HG02623 (cell line): ENCODE results near the gene CCR2.
"Not testable (repeated sequence)": the region's sequence is repeated elsewhere in the genome, so short reads cannot be mapped to it uniquely, and the experiment has no call there.

Experiments
- ATAC-seq: cut with Tn5 transposase; IDR thresholded peaks from one replicate; pipeline ENCODE4 v1.9.1; 2021; ENCODE audit warnings: moderate library complexity; ENCODE audit not compliant: unreplicated experiment

CCR2 gene

GRCh38 chr3:46353647-46354410 is at the start of gene CCR2:
CCR2 (plus strand) TSS chr3:46354111; CDS start chr3:46357528, 3,417 bp downstream.
- no peak for ATAC-seq

- ATAC-seq = no peak
Observed at GRCh38 chr3:46304739-46305138, 49.2 kb upstream of the CCR2 start.

GRCh38 chr3:46312991-46313390 is 40.9 kb upstream of the CCR2 start:
- no peak for ATAC-seq

- no peak for ATAC-seq
Observed at GRCh38 chr3:46314517-46314916, 39.4 kb upstream of the CCR2 start.

GRCh38 chr3:46316206-46316605 is 37.7 kb upstream of the CCR2 start:
- no peak for ATAC-seq

GRCh38 chr3:46318207-46318927 is 35.5 kb upstream of the CCR2 start:
- ATAC-seq = no peak

- ATAC-seq = no peak
Observed at GRCh38 chr3:46321461-46322104, 32.3 kb upstream of the CCR2 start.

GRCh38 chr3:46324036-46324435 is 29.9 kb upstream of the CCR2 start:
- ATAC-seq = no peak

GRCh38 chr3:46325645-46326300 is 28.1 kb upstream of the CCR2 start:
- ATAC-seq = no peak

GRCh38 chr3:46330676-46331075 is 23.2 kb upstream of the CCR2 start:
- not testable (repeated sequence) for ATAC-seq

- no peak for ATAC-seq
Observed at GRCh38 chr3:46334741-46335478, 19.0 kb upstream of the CCR2 start.

GRCh38 chr3:46335541-46335940 is 18.4 kb upstream of the CCR2 start:
- no peak for ATAC-seq

GRCh38 chr3:46337911-46338310 is 16.0 kb upstream of the CCR2 start:
- ATAC-seq = no peak

- no peak for ATAC-seq
Observed at GRCh38 chr3:46338840-46339239, 15.1 kb upstream of the CCR2 start.

- ATAC-seq = no peak
Observed at GRCh38 chr3:46344476-46344875, 9.4 kb upstream of the CCR2 start.

GRCh38 chr3:46348823-46349482 is 5.0 kb upstream of the CCR2 start:
- ATAC-seq = no peak

GRCh38 chr3:46349484-46350261 is 4.2 kb upstream of the CCR2 start:
- peak; percentile 66 for ATAC-seq

GRCh38 chr3:46350262-46350565 is 3.7 kb upstream of the CCR2 start:
- no peak for ATAC-seq

- ATAC-seq = no peak
Observed at GRCh38 chr3:46351646-46352045, 2.3 kb upstream of the CCR2 start.

GRCh38 chr3:46353090-46353489 is 821 bp upstream of the CCR2 start:
- ATAC-seq = no peak
